Measurements from ENCODE around the gene ZFAND3. TPM values are rescaled to one million over a fixed set of nuclear protein-coding genes. Genes with fewer than 3 reads are reported as not detected.
A peak's percentile ranks its signal among the peaks of the same experiment; 100 is the strongest.
"Not testable (repeated sequence)": the region's sequence is repeated elsewhere in the genome, so short reads cannot be mapped to it uniquely, and the experiment has no call there.

The ZFAND3 gene
- total RNA-seq, 1 donor, result 27.7 TPM

DNA sequence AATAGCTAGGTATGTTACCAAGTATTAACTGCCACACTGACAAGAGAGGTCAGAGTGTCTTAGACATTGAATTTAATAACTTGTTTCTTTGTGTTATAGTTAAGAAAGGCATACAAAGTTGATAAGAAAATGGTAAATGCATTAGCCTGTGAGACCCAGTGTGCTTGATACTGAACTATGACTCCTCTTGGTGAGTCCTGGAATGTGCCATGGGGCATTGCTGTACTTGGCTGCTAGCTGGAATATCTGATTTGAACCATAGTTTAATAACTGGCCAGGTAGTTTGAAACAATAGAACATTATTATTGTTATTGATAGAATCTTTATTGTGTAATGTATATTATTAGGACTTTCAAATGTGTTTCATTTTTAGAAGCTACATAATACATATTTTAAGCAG is 70.0 kb downstream of the ZFAND3 start:
- DNase-seq (ENCODE audit: low read depth in 2 of 3, low spot score in 2 of 3), result no peak

GRCh38 chr6:37891072-37891471 is 71.5 kb downstream of the ZFAND3 start:
- DNase-seq (ENCODE audit: low read depth in 2 of 3, low spot score in 2 of 3), result no peak

- DNase-seq (ENCODE audit: low read depth in 2 of 3, low spot score in 2 of 3), result peak in 1 of 3 donors; percentile 8
These were observed 73.7 kb downstream of the ZFAND3 start for GRCh38 chr6:37893257-37893656.

DNA sequence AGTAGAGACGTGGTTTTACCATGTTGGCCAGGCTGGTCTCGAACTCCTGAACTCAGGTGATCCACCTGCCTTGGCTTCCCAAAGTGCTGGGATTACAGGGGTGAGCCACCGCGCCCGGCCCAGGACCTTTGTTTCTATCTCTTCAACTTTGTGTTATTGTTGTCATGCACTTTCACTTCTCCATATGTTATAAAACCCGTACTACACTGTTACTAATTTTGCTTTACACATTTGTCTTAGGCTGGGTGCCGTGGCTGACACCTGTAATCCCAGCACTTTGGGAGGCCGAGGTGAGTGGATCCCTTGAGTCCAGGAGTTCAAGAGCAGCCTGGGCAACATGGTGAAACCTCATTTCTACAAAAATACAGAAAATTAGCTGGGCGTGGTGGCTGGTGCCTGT is 74.2 kb downstream of the ZFAND3 start:
- not testable (repeated sequence) for DNase-seq (ENCODE audit: low read depth in 2 of 3, low spot score in 2 of 3)

- DNase-seq (ENCODE audit: low read depth in 2 of 3, low spot score in 2 of 3), result no peak
These were observed 75.1 kb downstream of the ZFAND3 start for GRCh38 chr6:37894585-37894984.

DNA sequence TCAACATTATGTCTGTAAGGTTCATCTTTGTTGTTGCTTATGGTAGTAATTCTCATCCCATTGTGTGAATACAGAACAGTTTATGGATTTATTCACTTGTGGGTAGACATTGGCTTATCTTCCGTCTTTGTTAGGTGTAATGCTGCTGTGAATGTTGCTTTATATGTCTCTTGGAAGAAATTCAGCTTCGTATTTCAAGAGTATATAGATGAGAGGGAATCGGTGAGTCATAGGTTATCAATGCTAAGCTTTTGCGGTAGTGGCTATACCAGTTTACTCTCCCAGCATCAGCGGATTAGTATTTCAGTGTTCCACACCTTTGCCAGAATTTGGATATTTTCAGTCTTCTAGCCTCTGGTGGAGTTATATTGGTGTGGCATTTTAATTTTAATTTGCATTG is 77.8 kb downstream of the ZFAND3 start:
- DNase-seq (ENCODE audit: low read depth in 2 of 3, low spot score in 2 of 3), result no peak

DNA sequence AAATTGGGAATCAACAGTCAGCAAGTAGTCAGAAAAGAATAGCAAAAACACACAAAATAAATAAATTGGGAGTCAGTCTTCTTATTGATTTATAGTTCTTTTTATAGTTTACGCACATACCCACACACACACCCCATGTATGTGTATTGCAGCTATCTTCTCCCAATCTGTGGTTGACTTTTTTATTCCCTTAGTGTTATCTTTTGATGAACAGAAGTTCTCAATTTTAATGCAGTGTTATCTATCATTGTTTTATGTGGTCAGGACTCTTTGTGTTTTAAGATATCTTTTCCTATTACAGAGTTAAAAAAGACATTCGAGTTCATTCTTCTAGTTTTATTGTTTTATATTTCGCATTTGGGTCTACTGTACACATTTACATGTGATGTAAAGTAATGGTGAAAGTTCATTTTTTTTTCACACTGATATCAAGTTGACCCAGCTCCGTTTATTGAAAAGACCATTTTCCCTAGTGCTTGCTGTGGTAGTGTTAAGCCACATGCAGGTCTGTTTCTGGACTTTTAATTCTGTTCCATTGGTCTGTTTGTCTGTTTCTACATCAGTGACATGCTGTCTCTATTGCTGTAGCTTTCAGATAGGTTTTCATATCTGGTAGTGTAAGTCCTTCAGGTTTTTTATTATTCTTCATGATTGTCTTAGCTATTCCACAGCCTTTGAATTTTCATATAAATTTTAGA is 78.4 kb downstream of the ZFAND3 start:
- peak in 1 of 3 donors; percentile 29 for DNase-seq (ENCODE audit: low read depth in 2 of 3, low spot score in 2 of 3)

- no peak for DNase-seq (ENCODE audit: low read depth in 2 of 3, low spot score in 2 of 3)
These were observed 84.1 kb downstream of the ZFAND3 start for GRCh38 chr6:37903351-37904340.

DNA sequence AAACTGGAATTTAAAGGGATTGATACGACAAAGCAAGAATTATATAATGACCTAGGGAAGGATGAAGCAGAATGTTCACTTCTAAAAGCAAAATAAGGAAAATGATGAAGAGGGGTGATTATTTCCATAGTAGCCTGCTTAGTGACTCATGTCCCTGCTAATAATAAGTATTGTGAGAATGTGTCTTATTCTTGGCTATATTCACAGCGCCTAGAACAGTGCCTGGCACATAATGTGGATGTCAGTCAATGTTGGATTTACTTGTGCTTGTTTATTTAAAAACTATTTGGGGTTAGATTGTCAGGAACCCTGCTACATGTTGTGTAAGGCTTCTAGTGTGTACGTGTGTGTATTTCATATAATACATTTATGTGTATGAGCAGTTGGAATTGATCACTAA is 85.1 kb downstream of the ZFAND3 start:
- DNase-seq (ENCODE audit: low read depth in 2 of 3, low spot score in 2 of 3), result no peak

DNA sequence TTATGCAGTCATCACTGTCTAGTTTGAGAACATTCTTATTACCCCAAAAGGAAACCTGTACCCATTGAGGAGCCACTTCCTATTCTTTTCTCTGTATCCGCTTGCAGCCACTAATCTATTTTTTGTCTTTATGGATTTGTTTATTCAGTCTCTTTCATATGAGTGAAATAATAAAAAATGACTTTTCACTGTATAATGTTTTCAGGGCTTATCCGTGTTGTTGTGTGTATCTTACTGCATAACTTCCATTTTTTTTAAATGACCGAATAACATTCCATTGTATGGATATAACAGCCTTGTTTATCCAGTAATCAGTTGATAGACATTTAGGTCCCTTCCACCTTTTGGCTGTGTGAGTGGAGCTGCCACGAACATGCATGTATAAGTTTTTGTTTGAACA is 86.6 kb downstream of the ZFAND3 start:
- DNase-seq (ENCODE audit: low read depth in 2 of 3, low spot score in 2 of 3), result no peak

DNA sequence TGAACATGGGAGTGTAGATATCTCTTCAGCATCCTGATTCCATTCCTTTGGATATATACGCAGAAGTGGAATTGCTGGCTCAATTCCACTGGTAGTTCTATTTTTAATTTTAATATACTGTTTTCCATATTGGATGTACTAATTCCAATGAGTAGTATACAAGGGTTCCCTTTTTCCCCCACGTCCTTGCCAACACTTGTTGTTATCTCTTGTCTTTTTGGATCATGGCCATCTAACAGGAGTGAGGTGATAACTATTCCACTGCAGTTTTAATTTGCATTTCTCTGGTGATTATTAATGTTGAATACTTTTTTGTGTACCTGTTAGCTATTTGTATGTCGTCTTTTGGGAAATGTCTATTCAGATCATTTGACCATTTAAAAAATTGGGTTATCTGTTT is 91.5 kb downstream of the ZFAND3 start:
- DNase-seq (ENCODE audit: low read depth in 2 of 3, low spot score in 2 of 3), result no peak

- no peak for DNase-seq (ENCODE audit: low read depth in 2 of 3, low spot score in 2 of 3)
These were observed 93.7 kb downstream of the ZFAND3 start for GRCh38 chr6:37913210-37913609.

- no peak for DNase-seq (ENCODE audit: low read depth in 2 of 3, low spot score in 2 of 3)
These were observed 95.9 kb downstream of the ZFAND3 start for GRCh38 chr6:37915463-37915862.

GRCh38 chr6:37916149-37916548 is 96.6 kb downstream of the ZFAND3 start:
- no peak for DNase-seq (ENCODE audit: low read depth in 2 of 3, low spot score in 2 of 3)

DNA sequence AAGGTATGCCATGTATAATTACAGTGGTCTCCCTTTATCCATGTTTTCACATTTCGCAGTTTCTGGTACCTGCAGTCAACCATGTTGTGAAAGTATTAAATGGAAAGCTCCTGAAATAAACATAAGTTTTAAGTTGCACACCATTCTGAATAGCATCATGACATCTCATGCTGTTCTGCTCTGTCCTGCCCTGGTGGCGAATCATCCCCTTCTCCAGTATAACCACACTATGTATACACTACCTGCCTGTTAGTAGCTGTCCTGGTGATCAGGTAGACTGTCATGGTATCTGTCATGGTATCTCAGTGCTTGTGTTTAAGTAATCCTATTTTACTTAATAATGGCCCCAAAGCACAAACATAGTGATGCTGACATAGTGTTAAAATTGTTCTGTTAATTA is 97.1 kb downstream of the ZFAND3 start:
- no peak for DNase-seq (ENCODE audit: low read depth in 2 of 3, low spot score in 2 of 3)

DNA sequence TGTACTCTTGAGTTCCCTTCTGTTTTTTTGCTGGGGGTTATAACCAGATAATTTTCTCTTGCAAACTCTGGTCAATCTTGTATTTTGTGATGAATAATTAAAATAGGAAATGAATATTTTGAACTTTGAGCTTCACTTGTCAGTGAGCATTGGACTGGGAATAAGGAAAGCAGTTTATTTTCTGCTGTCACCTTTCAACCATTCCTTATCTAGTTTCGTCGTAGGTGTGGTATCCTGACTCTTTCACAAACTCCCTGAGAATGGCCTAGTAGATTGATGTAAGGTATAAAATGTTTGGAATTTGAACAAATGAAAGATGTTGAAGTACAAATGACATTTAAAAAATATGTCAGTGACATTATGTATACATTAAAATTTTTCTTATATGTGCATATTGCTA is 98.0 kb downstream of the ZFAND3 start:
- no peak for DNase-seq (ENCODE audit: low read depth in 2 of 3, low spot score in 2 of 3)

DNA sequence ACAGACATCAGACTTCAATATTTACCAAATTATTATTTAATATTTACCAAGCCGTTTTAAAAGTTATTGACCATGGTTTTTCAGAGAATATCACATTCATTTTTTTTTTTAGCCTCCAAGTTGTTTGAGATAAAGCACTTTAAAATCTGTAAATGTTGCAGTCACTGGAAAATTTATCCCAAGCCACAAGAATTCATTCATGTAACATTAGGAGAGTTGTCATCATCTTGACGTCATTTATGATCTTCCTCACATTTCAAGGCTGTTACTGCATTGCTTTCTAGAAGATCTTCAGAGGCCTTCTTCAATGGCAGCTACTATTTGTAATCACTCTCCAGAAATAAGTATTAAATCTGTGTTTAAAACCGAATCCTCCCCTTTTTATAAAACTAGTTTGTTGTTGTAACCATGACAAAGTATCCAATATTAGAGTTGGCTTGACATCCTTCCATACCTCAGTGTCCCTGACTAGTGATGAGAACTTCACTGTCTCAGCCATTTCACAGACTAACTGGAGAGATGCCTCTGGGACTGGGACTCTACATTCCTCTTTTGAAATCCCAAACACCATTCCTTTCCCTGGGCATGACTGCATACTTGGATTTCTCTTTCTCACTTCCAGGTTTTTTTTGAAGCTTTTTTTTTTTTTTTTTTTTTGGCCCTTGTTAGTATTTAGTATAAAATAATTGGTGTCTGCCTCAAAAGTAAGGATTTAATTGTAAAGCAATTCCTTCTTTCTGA is 100.1 kb downstream of the ZFAND3 start:
- DNase-seq (ENCODE audit: low read depth in 2 of 3, low spot score in 2 of 3), result no peak

- DNase-seq (ENCODE audit: low read depth in 2 of 3, low spot score in 2 of 3), result no peak
These were observed 101.1 kb downstream of the ZFAND3 start for GRCh38 chr6:37920667-37921066.

- no peak for DNase-seq (ENCODE audit: low read depth in 2 of 3, low spot score in 2 of 3)
These were observed 103.0 kb downstream of the ZFAND3 start for GRCh38 chr6:37922563-37922962.

GRCh38 chr6:37923514-37923913 is 104.0 kb downstream of the ZFAND3 start:
- no peak for DNase-seq (ENCODE audit: low read depth in 2 of 3, low spot score in 2 of 3)

GRCh38 chr6:37926661-37927060 is 107.1 kb downstream of the ZFAND3 start:
- DNase-seq (ENCODE audit: low read depth in 2 of 3, low spot score in 2 of 3), result no peak

Measured in hematopoietic multipotent progenitor cell (in vitro differentiated cells).